Stimulated activated CD4-positive, alpha-beta T cell treated with anti-CD3 and anti-CD28 coated beads, Interleukin-15, amount 100 ng/mL, for 1 hour (primary cell): Measurements from ENCODE around the gene DNAH17.
A peak's percentile ranks its signal among the peaks of the same experiment; 100 is the strongest.

Source experiments
- DNase-seq, 2 donors: peaks; one replicate each; pipeline ENCODE4 v3.0.0-alpha.2; 2020; ENCODE audit warnings: low read depth in 1 of 2, low spot score in 1 of 2

DNAH17 gene

GRCh38 chr17:78432226-78433012 lies 144.8 kb downstream of the DNAH17 start:
- no peak for DNase-seq

- DNase-seq, result no peak
Measured at GRCh38 chr17:78431692-78431958, 145.6 kb downstream of the DNAH17 start.

GRCh38 chr17:78430892-78431691 lies 146.1 kb downstream of the DNAH17 start:
- DNase-seq, result no peak

GRCh38 chr17:78429618-78429995 lies 147.6 kb downstream of the DNAH17 start:
- DNase-seq, result no peak

GRCh38 chr17:78428836-78429617 lies 148.2 kb downstream of the DNAH17 start:
- no peak for DNase-seq

- no peak for DNase-seq
Measured at GRCh38 chr17:78428025-78428575, 149.1 kb downstream of the DNAH17 start.

GRCh38 chr17:78427140-78427539 lies 150.1 kb downstream of the DNAH17 start:
- no peak for DNase-seq

GRCh38 chr17:78426293-78426879 lies 150.8 kb downstream of the DNAH17 start:
- no peak for DNase-seq

GRCh38 chr17:78425429-78425828 lies 151.8 kb downstream of the DNAH17 start:
- DNase-seq, result no peak

GRCh38 chr17:78423961-78424675 lies 153.1 kb downstream of the DNAH17 start:
- no peak for DNase-seq

- no peak for DNase-seq
Measured at GRCh38 chr17:78422872-78423588, 154.2 kb downstream of the DNAH17 start.

- DNase-seq, result no peak
Measured at GRCh38 chr17:78422267-78422605, 155.0 kb downstream of the DNAH17 start.

- DNase-seq, result peak; percentile 51 to 62
Measured at GRCh38 chr17:78421534-78422266, 155.5 kb downstream of the DNAH17 start.

GRCh38 chr17:78421084-78421533 lies 156.1 kb downstream of the DNAH17 start:
- DNase-seq, result no peak

GRCh38 chr17:78419970-78420815 lies 157.0 kb downstream of the DNAH17 start:
- no peak for DNase-seq

- DNase-seq, result no peak
Measured at GRCh38 chr17:78418326-78419026, 158.7 kb downstream of the DNAH17 start.

- no peak for DNase-seq
Measured at GRCh38 chr17:78417531-78417909, 159.7 kb downstream of the DNAH17 start.
